ENCODE data around the gene ELMO1. TPM values are rescaled to one million over a fixed set of nuclear protein-coding genes. Genes with fewer than 3 reads are reported as not detected.

Gene ELMO1
- total RNA-seq, 1 experiment from 2014 or later = not detected

DNA sequence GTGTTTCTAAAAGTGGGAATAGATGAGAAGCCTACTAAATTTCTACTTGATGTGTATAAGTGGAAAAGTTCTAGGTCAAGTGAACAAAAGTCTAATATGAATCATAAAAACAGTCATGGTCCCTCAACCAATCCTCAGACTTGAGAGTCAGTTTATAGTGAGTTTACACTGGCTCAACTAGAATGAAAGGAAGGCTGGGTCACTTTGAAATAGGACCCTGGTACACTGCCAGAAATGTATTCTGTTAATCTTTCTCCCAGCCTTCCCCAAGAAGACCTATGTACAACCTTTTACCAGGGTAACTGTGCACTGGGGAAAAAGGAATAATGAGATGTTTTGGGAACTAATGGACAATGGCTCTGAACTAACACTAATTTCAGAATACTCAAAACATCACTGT, 17.3 kb downstream of the ELMO1 start:
- Histone ChIP-seq H3F3A (ENCODE audit: low read length, unreplicated experiment) (no peaks in the 10 kb centered on the region), H3K4me3 (ENCODE audit: low read length) (no peak overlapping the region), H3K9me3 (ENCODE audit: low read length) (no peaks in the 10 kb centered on the region), H3K4me2 (ENCODE audit: low read length) (no peak overlapping the region), H3K9me2 (replicated peaks; ENCODE audit: low read length) (no peaks in the 10 kb centered on the region), H2AFZ (ENCODE audit: low read length) (no peak overlapping the region), H3K36me3 (ENCODE audit: low read depth, low read length) (no peaks in the 10 kb centered on the region), H4K20me1 (ENCODE audit: low read length) (no peaks in the 10 kb centered on the region), H3K27ac (ENCODE audit: low read length) (no peak overlapping the region), H3K4me1 (ENCODE audit: insufficient read depth, low read length) (no peaks in the 10 kb centered on the region), H3K9ac (ENCODE audit: low read length) (no peak overlapping the region), H3K79me2 (ENCODE audit: low read length) (no peaks in the 10 kb centered on the region), H3K27me3 (ENCODE audit: low read length) (no peaks in the 10 kb centered on the region)
- TF ChIP-seq, protein P1, sequence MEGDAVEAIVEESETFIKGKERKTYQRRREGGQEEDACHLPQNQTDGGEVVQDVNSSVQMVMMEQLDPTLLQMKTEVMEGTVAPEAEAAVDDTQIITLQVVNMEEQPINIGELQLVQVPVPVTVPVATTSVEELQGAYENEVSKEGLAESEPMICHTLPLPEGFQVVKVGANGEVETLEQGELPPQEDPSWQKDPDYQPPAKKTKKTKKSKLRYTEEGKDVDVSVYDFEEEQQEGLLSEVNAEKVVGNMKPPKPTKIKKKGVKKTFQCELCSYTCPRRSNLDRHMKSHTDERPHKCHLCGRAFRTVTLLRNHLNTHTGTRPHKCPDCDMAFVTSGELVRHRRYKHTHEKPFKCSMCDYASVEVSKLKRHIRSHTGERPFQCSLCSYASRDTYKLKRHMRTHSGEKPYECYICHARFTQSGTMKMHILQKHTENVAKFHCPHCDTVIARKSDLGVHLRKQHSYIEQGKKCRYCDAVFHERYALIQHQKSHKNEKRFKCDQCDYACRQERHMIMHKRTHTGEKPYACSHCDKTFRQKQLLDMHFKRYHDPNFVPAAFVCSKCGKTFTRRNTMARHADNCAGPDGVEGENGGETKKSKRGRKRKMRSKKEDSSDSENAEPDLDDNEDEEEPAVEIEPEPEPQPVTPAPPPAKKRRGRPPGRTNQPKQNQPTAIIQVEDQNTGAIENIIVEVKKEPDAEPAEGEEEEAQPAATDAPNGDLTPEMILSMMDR (conservative IDR thresholded peaks at IDR 0.05; ENCODE audit: low read depth, low read length) = no peak
- TF ChIP-seq EZH2phosphoT487 (IDR thresholded peaks at IDR 0.05; ENCODE audit: borderline replicate concordance, low read length) = no peak
- no peak for TF ChIP-seq EZH2 (IDR thresholded peaks at IDR 0.05; ENCODE audit: low read length, unreplicated experiment)
- intact Hi-C loops (cut with micrococcal nuclease) = no loop called here
- BruUV-seq (replicated peaks) = no TSS peak
- no peak for ATAC-seq
- ChIA-PET POLR2A (ENCODE audit: unreplicated experiment) (no interaction called here), CTCF (no interaction called here)
- no peak for DNase-seq

DNA sequence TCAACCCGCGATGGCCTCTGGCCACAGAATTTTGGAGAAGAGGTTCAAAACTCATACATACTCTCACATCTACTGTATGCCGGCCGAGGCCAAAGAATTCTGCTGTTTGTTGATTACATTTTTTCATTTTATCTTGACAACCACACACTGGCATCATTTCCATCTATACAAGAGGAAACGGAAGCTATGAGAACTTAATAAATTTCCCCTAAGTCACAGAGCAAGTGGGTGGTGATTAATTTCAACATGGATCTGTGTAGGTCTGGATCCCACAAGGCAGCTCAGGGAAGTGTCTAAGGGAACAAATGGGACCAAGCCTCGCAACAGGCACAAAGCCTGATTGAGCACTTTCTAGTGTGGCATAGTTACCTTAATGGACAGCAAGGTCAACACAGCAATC, 18.0 kb downstream of the ELMO1 start:
- H3K27me3 ChIP-seq (ENCODE audit: low read length) = no peaks in the 10 kb centered on the region
- H3F3A ChIP-seq (ENCODE audit: low read length, unreplicated experiment) = no peaks in the 10 kb centered on the region
- no TSS peak for BruUV-seq (replicated peaks)
- ChIA-PET CTCF (no interaction called here), POLR2A (ENCODE audit: unreplicated experiment) (no interaction called here)
- no peak for TF ChIP-seq EZH2 (IDR thresholded peaks at IDR 0.05; ENCODE audit: low read length, unreplicated experiment)
- TF ChIP-seq EZH2phosphoT487 (IDR thresholded peaks at IDR 0.05; ENCODE audit: borderline replicate concordance, low read length) = no peak
- no peak overlapping the region for H3K27ac ChIP-seq (ENCODE audit: low read length)
- H3K36me3 ChIP-seq (ENCODE audit: low read depth, low read length) = no peaks in the 10 kb centered on the region
- no peak overlapping the region for H3K9ac ChIP-seq (ENCODE audit: low read length)
- H3K9me3 ChIP-seq (ENCODE audit: low read length) = no peaks in the 10 kb centered on the region
- no peaks in the 10 kb centered on the region for H3K9me2 ChIP-seq (replicated peaks; ENCODE audit: low read length)
- no peak for DNase-seq
- H3K79me2 ChIP-seq (ENCODE audit: low read length) = no peaks in the 10 kb centered on the region
- H4K20me1 ChIP-seq (ENCODE audit: low read length) = no peaks in the 10 kb centered on the region
- H3K4me2 ChIP-seq (ENCODE audit: low read length) = no peak overlapping the region
- no peak overlapping the region for H3K4me3 ChIP-seq (ENCODE audit: low read length)
- no peak for ATAC-seq
- no peaks in the 10 kb centered on the region for H3K4me1 ChIP-seq (ENCODE audit: insufficient read depth, low read length)
- intact Hi-C loops (cut with micrococcal nuclease) = no loop called here
- H2AFZ ChIP-seq (ENCODE audit: low read length) = no peak overlapping the region

DNA sequence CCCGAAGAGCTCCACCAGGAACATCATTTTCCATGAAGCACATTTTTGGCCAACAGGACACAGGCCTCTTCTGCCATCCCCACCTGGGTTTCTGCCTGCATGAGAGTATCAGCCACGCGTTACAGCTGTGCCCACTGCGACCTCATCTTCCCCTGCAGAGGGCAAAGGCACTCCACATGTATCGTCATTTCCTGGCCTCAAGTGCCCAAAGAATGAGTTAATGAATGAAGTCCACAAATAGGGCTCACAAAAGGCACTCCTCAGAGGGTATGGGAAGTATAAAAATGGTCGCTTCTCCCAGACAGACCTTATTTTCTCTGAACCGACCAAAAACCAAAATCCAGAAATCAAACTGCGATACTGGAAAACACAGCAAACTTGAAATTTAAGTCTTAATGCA, 18.5 kb downstream of the ELMO1 start:
- Histone ChIP-seq H3K27ac (ENCODE audit: low read length) (no peak overlapping the region), H3K4me2 (ENCODE audit: low read length) (no peak overlapping the region), H3K9ac (ENCODE audit: low read length) (no peak overlapping the region), H3K4me1 (ENCODE audit: insufficient read depth, low read length) (no peaks in the 10 kb centered on the region), H3K27me3 (ENCODE audit: low read length) (no peaks in the 10 kb centered on the region), H3K4me3 (ENCODE audit: low read length) (no peak overlapping the region), H3K9me3 (ENCODE audit: low read length) (no peaks in the 10 kb centered on the region), H3K79me2 (ENCODE audit: low read length) (no peaks in the 10 kb centered on the region), H3K9me2 (replicated peaks; ENCODE audit: low read length) (no peaks in the 10 kb centered on the region), H2AFZ (ENCODE audit: low read length) (no peak overlapping the region), H3F3A (ENCODE audit: low read length, unreplicated experiment) (no peaks in the 10 kb centered on the region), H4K20me1 (ENCODE audit: low read length) (no peaks in the 10 kb centered on the region), H3K36me3 (ENCODE audit: low read depth, low read length) (no peaks in the 10 kb centered on the region)
- BruUV-seq (replicated peaks) = no TSS peak
- ChIA-PET POLR2A (ENCODE audit: unreplicated experiment) (no interaction called here), CTCF (no interaction called here)
- DNase-seq (no peak), ATAC-seq (no peak)
- TF ChIP-seq EZH2 (IDR thresholded peaks at IDR 0.05; ENCODE audit: low read length, unreplicated experiment) (no peak), EZH2phosphoT487 (IDR thresholded peaks at IDR 0.05; ENCODE audit: borderline replicate concordance, low read length) (no peak)
- TF ChIP-seq, protein P1 (conservative IDR thresholded peaks at IDR 0.05; ENCODE audit: low read depth, low read length) = no peak
- intact Hi-C loops (cut with micrococcal nuclease) = no loop called here
